Glomerular endothelial cell (primary cell): ENCODE measurements around the gene NRG2. TPM values are rescaled to one million over a fixed set of nuclear protein-coding genes. Genes with fewer than 3 reads are reported as not detected.

ENCODE experiments used
- DNase-seq: peaks from one replicate; pipeline ENCODE4 v3.0.0-alpha.2; 2011; ENCODE audit warnings: low read depth, low spot score; ENCODE audit errors: extremely low read depth
- total RNA-seq: library from RNA; depleted of rRNA; stranded (reverse); fragments of >200 nt; gene quantifications from 2 replicates; pipeline ENCODE4 v1.2.3, GENCODE V29; 2015

Gene NRG2
- total RNA-seq = 0.23 and 0.39 TPM in 2 replicates

- DNase-seq = no peak
Measured at GRCh38 chr5:140042643-140043507, at the start of gene NRG2. NRG2 (minus strand) TSS chr5:140043299.

DNA sequence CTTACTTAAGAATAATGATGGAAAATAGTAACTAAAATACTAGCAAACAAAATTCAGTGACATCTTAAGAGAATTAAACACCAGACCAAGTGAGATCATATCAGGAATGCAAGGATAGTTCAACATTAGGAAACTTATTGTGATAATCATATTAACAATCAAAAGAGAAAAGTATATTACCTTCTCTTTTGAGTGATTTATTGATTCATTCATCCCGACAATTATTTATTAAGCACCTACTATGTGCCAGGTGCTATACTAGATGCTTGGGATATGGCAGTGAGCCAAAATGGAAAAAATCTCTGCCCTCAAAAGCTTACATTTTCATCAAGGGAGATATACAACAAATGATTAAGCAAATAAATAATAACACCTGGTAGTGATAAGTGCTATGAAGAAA is 47.2 kb upstream of the NRG2 start:
- DNase-seq = no peak

DNA sequence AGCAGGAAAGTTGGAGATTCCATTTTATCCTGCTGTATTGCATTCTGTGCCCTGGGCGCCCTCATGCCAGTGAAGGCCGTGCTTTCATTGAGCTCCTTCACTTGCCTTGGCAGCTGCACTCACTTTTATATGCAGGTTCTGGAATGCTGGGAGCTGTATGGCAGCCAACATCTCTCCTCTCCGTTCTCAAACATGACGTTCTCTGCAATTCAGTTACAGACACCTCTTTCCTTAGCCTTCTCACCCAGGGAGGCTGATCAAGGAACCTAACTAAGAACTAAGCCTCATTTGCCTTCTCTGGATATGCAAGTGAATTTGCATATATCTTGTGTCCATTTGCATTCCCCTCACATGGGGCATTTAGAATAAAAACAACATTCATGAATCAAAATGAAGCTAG is 41.4 kb upstream of the NRG2 start:
- no peak for DNase-seq

DNA sequence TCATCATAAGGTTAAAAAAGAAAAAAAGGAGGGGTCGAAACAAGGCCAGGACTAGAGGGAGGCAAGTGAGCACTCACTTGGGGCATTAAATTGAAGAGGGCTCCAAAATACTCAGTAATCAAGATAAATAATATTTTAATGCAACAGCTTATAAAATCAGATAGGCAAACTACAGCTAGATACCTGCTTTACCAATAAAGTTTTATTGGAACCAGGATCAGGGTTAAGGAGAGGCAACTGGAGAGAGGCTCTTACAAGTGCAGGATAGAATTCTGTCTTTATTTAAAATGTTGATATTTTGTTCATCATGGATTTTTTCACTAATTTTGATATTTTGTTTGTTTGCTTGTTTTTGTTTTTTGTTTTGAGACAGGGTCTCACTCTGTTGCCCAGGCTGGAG is 40.6 kb upstream of the NRG2 start:
- DNase-seq = no peak

DNA sequence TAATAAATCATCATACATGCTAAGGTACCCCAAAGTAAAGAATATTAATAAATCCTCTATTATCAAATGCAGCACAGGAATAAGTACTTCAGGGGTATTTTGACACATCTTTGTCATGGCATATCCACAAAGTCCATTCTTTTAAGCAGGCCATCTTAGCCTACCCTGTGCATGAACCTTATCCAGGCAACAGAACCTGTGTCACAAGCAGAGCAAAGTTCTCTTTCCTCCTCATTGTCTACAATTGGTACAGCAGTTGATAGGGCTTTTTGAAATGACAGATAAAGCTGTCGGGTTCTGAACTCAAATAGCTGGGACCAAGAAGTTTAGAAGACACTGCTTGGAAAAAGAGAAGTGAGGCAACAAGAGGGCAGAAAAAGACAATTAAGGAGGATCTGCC is 40.0 kb upstream of the NRG2 start:
- no peak for DNase-seq

DNA sequence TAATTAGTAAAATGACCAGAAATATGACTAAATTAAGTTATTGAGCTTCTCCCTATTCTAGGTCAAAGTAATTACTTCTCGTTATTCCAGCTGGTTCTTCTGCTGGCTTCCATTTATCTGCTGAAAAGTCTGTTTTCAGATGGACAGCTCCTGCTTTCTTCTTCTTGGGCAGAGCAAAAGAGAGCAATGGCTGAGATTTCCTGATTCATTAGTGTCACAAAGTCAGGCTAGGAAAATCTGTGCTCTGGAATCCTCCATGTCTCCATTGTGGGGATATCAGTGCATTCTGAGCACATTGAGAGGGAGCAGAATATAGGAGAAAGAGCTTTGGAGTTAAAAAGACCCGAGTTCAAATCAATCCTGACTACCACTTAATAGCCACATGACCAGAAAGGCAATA is 33.7 kb upstream of the NRG2 start:
- DNase-seq = no peak

DNA sequence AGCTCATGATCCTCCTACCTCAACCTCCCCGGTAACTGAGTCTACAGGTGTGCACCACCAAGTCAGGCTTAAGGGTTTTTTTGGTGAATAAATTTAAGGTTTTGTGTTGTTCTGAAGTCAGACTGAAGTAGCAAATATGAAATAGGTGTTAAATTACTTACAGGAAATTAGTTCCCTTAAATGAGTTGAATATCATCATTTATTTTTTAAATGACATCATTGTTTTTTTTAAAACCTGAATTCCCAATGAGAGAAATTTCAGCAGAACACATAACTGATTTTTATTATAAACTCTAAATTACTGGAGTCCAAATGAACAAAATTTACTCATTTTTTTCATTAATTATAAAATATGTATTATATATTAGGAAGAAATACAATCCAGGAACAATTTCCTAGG is 33.0 kb upstream of the NRG2 start:
- no peak for DNase-seq

- DNase-seq = no peak
Measured at GRCh38 chr5:140075371-140075770, 32.3 kb upstream of the NRG2 start.

DNA sequence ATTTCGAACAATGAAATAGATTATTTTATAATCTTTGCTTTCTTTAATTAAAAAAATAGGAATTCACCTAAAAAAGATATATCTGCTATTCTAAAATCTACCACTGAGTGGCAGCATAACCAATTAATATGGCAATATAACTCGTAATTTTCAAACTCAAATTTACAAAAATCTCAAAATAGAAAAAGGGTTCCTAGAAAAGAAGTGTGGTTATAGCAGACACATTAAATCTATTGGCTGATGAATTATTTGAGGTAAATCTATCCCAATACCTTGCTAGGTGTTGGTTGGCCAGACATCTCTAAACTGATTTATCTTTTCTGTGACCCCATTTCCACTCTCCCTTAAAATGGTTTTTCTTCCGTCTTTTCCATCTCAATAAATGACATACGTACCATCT is 30.2 kb upstream of the NRG2 start:
- no peak for DNase-seq

- no peak for DNase-seq
Measured at GRCh38 chr5:140072812-140073211, 29.7 kb upstream of the NRG2 start.

- no peak for DNase-seq
Measured at GRCh38 chr5:140060816-140061215, 17.7 kb upstream of the NRG2 start.

- DNase-seq = no peak
Measured at GRCh38 chr5:140058212-140058932, 15.3 kb upstream of the NRG2 start.

DNA sequence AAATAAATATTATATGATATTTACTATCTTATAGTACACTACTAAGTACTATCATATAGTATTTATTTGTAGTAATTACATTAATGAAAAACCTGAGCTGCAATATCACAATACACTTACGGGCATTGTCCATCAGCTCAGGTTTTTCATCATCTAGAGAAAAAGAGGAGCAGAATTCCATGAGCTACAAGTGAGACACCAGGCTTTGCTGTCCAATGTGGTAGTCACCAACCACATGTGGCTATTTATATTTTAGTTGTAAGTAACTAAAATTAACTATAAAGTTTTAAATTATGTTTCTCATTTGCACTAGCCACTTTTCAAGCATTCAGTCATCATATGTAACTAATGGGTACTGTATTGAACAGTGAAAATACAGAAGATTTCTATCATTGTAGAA is 13.8 kb upstream of the NRG2 start:
- no peak for DNase-seq

DNA sequence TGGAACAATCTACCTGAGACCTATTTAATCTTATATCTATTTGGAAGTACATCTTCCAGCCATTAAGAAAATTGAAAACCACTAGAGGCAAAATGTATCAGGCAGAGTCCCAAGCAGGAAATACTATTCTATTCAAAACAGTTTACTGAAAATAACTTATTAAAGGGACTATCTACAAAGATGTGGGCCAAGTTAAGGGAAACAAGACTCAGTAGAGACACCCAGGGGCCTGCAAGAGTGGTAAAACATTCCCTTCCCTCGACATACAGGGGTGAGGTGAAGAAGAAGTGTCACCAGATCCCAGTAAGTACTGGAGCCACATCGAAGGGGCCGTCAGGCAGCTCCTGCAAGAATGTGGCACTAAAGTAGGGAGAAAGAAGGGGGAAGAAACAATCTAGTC is 12.1 kb upstream of the NRG2 start:
- no peak for DNase-seq

DNA sequence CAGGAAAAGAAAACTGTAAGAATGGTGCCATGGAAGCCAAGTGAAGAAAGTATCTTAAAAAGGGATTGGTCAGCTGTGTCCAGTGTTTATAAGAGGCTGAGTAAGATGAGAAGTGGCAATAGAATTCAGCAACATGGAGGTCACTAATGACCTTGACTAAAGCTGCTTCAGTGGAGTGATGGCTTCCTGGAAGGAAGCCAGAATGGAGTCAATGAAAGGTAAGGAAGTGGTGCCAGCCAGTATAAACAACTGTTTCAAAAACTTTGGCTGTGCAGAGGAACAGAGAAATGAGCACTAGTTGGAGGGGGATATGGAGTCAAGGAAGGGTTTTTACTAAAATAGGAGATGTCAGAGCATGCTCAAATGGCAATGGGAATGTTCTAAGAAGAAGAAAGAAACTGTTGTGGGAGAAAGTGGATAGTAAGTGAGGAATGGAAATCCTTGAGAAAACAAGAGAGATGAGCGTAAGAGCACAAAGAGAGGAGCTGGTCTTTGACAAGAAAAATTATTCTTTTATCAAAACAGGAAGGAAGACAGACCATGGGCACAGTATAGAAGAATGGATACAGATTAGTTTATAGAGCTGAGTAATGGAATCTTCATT is 11.1 kb upstream of the NRG2 start:
- DNase-seq = peak; percentile 50

GRCh38 chr5:140051950-140052349 is 8.9 kb upstream of the NRG2 start:
- DNase-seq = no peak

DNA sequence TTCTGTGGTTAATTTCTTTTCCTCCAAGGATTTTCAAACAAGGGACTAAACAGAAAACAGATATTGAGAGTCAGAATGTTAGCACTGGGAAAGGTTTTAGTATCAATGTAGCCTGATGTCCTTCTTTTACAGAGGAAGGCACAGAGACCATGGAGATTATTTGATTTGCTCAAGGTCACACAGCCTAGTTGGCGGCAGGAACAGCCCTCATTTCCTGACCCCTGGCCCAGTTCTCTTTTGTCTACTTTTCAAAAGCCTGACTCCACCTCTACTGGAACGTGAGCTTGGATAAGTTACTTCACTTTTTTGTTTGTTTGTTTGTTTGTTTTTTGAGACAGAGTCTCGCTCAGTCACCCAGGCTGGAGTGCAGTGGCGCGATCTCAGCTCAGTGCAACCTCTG is 6.6 kb upstream of the NRG2 start:
- no peak for DNase-seq

DNA sequence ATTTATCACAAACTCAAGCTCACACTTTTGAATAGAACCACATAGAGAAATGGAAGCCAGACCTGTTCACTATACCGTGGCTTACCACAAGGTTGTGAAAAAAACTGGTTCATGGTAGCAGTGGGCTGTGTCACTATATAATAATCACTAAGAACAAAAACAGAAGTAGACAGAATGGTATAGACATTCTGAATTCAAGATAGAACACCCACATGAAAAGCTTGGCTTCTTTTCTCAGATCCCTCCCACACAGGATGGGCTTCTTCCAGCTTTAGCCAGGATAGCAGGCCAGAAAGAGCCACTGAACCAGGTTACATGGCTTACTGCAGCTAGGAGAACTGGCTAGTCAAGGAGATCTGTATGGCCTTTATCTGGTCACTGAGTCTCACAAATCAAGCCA is 6.1 kb upstream of the NRG2 start:
- DNase-seq = no peak

GRCh38 chr5:140044041-140044440 is 942 bp upstream of the NRG2 start:
- no peak for DNase-seq

- DNase-seq = no peak
Measured at GRCh38 chr5:140043508-140043872, 391 bp upstream of the NRG2 start.

DNA sequence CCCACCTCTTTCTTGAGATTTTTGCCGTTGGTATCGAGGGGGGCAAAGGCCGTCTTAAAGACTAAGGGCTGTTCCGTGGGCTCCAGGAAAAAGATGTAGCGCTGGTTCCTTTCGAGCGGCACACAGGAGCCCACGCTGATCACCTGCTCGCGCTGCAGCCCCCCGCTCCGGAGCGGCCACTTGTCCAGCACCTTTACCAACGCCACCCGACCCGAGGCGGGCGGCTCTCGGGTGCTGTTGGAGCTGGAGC is 781 bp downstream of the NRG2 start:
- no peak for DNase-seq
